Sigmoid colon (tissue), 4 donors: Measurements from ENCODE around the gene NPLOC4.

Source experiments
- EP300 ChIP-seq, 4 donors: sonication (generic); formaldehyde crosslinking; IDR thresholded peaks; one replicate each; pipeline ENCODE4 v1.6.1; 2017; ENCODE audit warnings: antibody characterized with exemption in 4 of 4
- POLR2A ChIP-seq, 2 donors: fragments of 450-650 bp; IDR thresholded peaks; one replicate each; pipeline ENCODE4 v1.6.1; 2016; ENCODE audit warnings: antibody characterized with exemption in 2 of 2, mild to moderate bottlenecking in 2 of 2, moderate library complexity in 2 of 2
- POLR2AphosphoS5 ChIP-seq, 4 donors: sonication (generic); formaldehyde crosslinking; IDR thresholded peaks; one replicate each; pipeline ENCODE4 v1.6.1; 2017; ENCODE audit warnings: antibody characterized with exemption in 4 of 4
- TF ChIP-seq, protein P1 (sequence below), 4 experiments: fragments of 450-650 bp in 3 of 4; fragments of 200-600 bp in 1 of 4; IDR thresholded peaks; one replicate each; pipeline ENCODE4 v1.5.1; 2016 to 2019; ENCODE audit warnings: antibody characterized with exemption in 4 of 4, mild to moderate bottlenecking in 3 of 4, moderate library complexity in 2 of 4

DNA sequence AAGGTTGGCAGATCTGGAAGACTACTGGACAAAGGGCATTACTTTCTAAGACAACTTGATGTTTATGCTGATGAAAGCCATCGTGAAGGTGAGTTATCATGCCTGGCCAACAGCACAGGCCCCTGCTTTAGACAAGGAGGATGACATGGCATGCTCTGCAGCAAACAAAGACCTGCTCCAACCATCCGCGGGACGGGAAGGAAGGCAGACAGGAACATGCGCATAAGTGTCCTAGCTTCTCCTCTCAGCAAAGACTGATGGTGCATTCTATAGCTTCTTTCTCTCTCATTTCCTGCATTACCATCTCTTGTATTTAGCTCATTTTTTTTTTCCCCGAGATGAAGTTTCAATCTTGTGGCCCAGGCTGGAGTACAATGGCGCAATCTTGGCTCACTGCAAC is 5.4 kb downstream of the NPLOC4 start:
- TF ChIP-seq POLR2AphosphoS5 (IDR thresholded peaks at IDR 0.05) (no peak), POLR2A (IDR thresholded peaks at IDR 0.05) (no peak), EP300 (IDR thresholded peaks at IDR 0.05) (no peak)
- TF ChIP-seq, protein P1, sequence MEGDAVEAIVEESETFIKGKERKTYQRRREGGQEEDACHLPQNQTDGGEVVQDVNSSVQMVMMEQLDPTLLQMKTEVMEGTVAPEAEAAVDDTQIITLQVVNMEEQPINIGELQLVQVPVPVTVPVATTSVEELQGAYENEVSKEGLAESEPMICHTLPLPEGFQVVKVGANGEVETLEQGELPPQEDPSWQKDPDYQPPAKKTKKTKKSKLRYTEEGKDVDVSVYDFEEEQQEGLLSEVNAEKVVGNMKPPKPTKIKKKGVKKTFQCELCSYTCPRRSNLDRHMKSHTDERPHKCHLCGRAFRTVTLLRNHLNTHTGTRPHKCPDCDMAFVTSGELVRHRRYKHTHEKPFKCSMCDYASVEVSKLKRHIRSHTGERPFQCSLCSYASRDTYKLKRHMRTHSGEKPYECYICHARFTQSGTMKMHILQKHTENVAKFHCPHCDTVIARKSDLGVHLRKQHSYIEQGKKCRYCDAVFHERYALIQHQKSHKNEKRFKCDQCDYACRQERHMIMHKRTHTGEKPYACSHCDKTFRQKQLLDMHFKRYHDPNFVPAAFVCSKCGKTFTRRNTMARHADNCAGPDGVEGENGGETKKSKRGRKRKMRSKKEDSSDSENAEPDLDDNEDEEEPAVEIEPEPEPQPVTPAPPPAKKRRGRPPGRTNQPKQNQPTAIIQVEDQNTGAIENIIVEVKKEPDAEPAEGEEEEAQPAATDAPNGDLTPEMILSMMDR (IDR thresholded peaks at IDR 0.05): no peak
